Loucy (cell line): ENCODE results near the gene FFAR4.

Experiments
- H2AFZ ChIP-seq: fragments of 200-600 bp; sonication (generic); 2 replicates; pipeline ENCODE4 v1.6.0; 2016; ENCODE audit warnings: antibody characterized with exemption, mild to moderate bottlenecking, low read length, moderate library complexity
- H3F3A ChIP-seq: fragments of 200-600 bp; 2 replicates; pipeline ENCODE4 v1.6.0; 2016; ENCODE audit warnings: antibody characterized with exemption, low read depth, mild to moderate bottlenecking
- H3K27me3 ChIP-seq: fragments of 200-600 bp; sonication (generic); 2 replicates; pipeline ENCODE4 v1.6.1; 2014; ENCODE audit warnings: low read length, mild to moderate bottlenecking; ENCODE audit not compliant: insufficient read depth, poor library complexity, severe bottlenecking
- H3K36me3 ChIP-seq: fragments of 200-600 bp; sonication (generic); 2 replicates; pipeline ENCODE4 v1.6.1; 2016; ENCODE audit warnings: low read length; ENCODE audit not compliant: insufficient read depth
- H3K4me1 ChIP-seq: fragments of 200-600 bp; sonication (generic); 2 replicates; pipeline ENCODE4 v1.5.1; 2014; ENCODE audit warnings: low read length, mild to moderate bottlenecking; ENCODE audit not compliant: insufficient read depth, poor library complexity, severe bottlenecking
- H3K4me2 ChIP-seq: fragments of 200-600 bp; sonication (generic); 2 replicates; pipeline ENCODE4 v1.6.0; 2014; ENCODE audit warnings: antibody characterized with exemption, low read length, low read depth, mild to moderate bottlenecking; ENCODE audit not compliant: poor library complexity, severe bottlenecking
- H3K4me3 ChIP-seq: fragments of 200-600 bp; sonication (generic); 2 replicates; pipeline ENCODE4 v1.5.1; 2014; ENCODE audit warnings: low read length, mild to moderate bottlenecking, mixed read lengths; ENCODE audit not compliant: poor library complexity, severe bottlenecking
- H3K79me2 ChIP-seq: fragments of 200-600 bp; sonication (generic); 2 replicates; pipeline ENCODE4 v1.6.1; 2014; ENCODE audit warnings: low read length; ENCODE audit not compliant: insufficient read depth
- H3K9ac ChIP-seq: fragments of 200-600 bp; sonication (generic); 2 replicates; pipeline ENCODE4 v1.6.0; 2014; ENCODE audit warnings: mild to moderate bottlenecking, low read depth, low read length, moderate library complexity; ENCODE audit not compliant: poor library complexity, severe bottlenecking
- H3K9me2 ChIP-seq: fragments of 200-600 bp; sonication (generic); replicated peaks from 2 replicates; pipeline ENCODE4 v1.6.1; 2016; ENCODE audit warnings: low read depth, low read length, mixed read lengths
- H3K9me3 ChIP-seq: fragments of 200-600 bp; sonication (generic); 2 replicates; pipeline ENCODE4 v1.6.1; 2014; ENCODE audit warnings: mild to moderate bottlenecking, antibody characterized with exemption, low read length, low read depth; ENCODE audit not compliant: insufficient read depth
- H4K20me1 ChIP-seq: fragments of 200-600 bp; sonication (generic); 2 replicates; pipeline ENCODE4 v1.6.0; 2014; ENCODE audit warnings: antibody characterized with exemption, low read length, mild to moderate bottlenecking; ENCODE audit not compliant: insufficient read depth, poor library complexity, severe bottlenecking
- CTCF ChIP-seq: fragments of 200-600 bp; sonication (generic); conservative IDR thresholded peaks from 2 replicates; pipeline ENCODE4 v1.5.1; 2014; ENCODE audit warnings: mild to moderate bottlenecking, antibody characterized with exemption, low read length
- EZH2phosphoT487 ChIP-seq: fragments of 200-600 bp; IDR thresholded peaks from 2 replicates; pipeline ENCODE4 v1.6.1; 2018; ENCODE audit warnings: antibody characterized with exemption, mild to moderate bottlenecking, moderate library complexity, borderline replicate concordance

Gene FFAR4

GRCh38 chr10:93591065-93591808 lies 24.8 kb downstream of the FFAR4 start:
- Histone ChIP-seq H3K79me2 (no peaks in the 10 kb centered on the region), H3K4me3 (no peak overlapping the region), H3K9ac (no peak overlapping the region), H3K9me3 (no peaks in the 10 kb centered on the region), H3K4me1 (no peaks in the 10 kb centered on the region), H4K20me1 (no peaks in the 10 kb centered on the region), H3K36me3 (no peaks in the 10 kb centered on the region), H3K4me2 (no peak overlapping the region), H3K9me2 (no peaks in the 10 kb centered on the region), H3F3A (no peaks in the 10 kb centered on the region), H2AFZ (no peak overlapping the region), H3K27me3 (no peaks in the 10 kb centered on the region)
- TF ChIP-seq CTCF = no peak
- TF ChIP-seq EZH2phosphoT487 = no peak

- no peaks in the 10 kb centered on the region for H3K36me3 ChIP-seq
- H3K9me3 ChIP-seq = no peaks in the 10 kb centered on the region
- no peak for TF ChIP-seq CTCF
- no peak for TF ChIP-seq EZH2phosphoT487
- H3K4me3 ChIP-seq = no peak overlapping the region
- H3K79me2 ChIP-seq = no peaks in the 10 kb centered on the region
- no peaks in the 10 kb centered on the region for H3K4me1 ChIP-seq
- H3F3A ChIP-seq = no peaks in the 10 kb centered on the region
- no peaks in the 10 kb centered on the region for H3K27me3 ChIP-seq
- no peak overlapping the region for H3K4me2 ChIP-seq
- H2AFZ ChIP-seq = no peak overlapping the region
- H3K9ac ChIP-seq = no peak overlapping the region
- no peaks in the 10 kb centered on the region for H3K9me2 ChIP-seq
- H4K20me1 ChIP-seq = no peaks in the 10 kb centered on the region
Observed at GRCh38 chr10:93593254-93593653, 26.8 kb downstream of the FFAR4 start.

- H3K36me3 ChIP-seq = no peaks in the 10 kb centered on the region
- no peak overlapping the region for H3K9ac ChIP-seq
- H3K4me3 ChIP-seq = no peak overlapping the region
- H3K9me3 ChIP-seq = no peaks in the 10 kb centered on the region
- H3K9me2 ChIP-seq = no peaks in the 10 kb centered on the region
- H4K20me1 ChIP-seq = no peaks in the 10 kb centered on the region
- no peaks in the 10 kb centered on the region for H3K4me1 ChIP-seq
- no peak for TF ChIP-seq CTCF
- TF ChIP-seq EZH2phosphoT487 = no peak
- no peaks in the 10 kb centered on the region for H3K27me3 ChIP-seq
- no peaks in the 10 kb centered on the region for H3F3A ChIP-seq
- no peak overlapping the region for H3K4me2 ChIP-seq
- H2AFZ ChIP-seq = no peak overlapping the region
- H3K79me2 ChIP-seq = no peaks in the 10 kb centered on the region
Observed at GRCh38 chr10:93593749-93594148, 27.3 kb downstream of the FFAR4 start.
